Measurements from ENCODE around the gene COPG1.
A peak's percentile ranks its signal among the peaks of the same experiment; 100 is the strongest.

Gene COPG1

GRCh38 chr3:129313415-129313664, 63.9 kb downstream of the COPG1 start:
- Histone ChIP-seq H3K4me1 (ENCODE audit: insufficient read depth, low read length, poor library complexity, severe bottlenecking) (peaks cover 43% of the 10 kb centered on the region), H3K4me2 (ENCODE audit: low read depth, low read length, poor library complexity, severe bottlenecking) (peak overlapping the region; percentile 93), H3K4me3 (ENCODE audit: low read length, poor library complexity, severe bottlenecking) (peak overlapping the region; percentile 93), H2AFZ (ENCODE audit: low read length) (no peak overlapping the region), H3K36me3 (ENCODE audit: insufficient read depth, low read length) (no peaks in the 10 kb centered on the region), H3K79me2 (ENCODE audit: insufficient read depth, low read length) (peaks cover 47% of the 10 kb centered on the region), H3K9me3 (ENCODE audit: insufficient read depth, low read depth, low read length) (no peaks in the 10 kb centered on the region), H3K9ac (ENCODE audit: low read depth, low read length, poor library complexity, severe bottlenecking) (peak overlapping the region; percentile 99), H3K9me2 (replicated peaks; ENCODE audit: low read depth, low read length) (no peaks in the 10 kb centered on the region), H4K20me1 (ENCODE audit: insufficient read depth, low read length, poor library complexity, severe bottlenecking) (peaks cover 27% of the 10 kb centered on the region), H3F3A (ENCODE audit: low read depth) (0 out of 2 replicates have a peak, but pooled peaks cover 5% of the 10 kb centered on the region), H3K27me3 (ENCODE audit: insufficient read depth, low read length, poor library complexity, severe bottlenecking) (peaks cover 7% of the 10 kb centered on the region)
- TF ChIP-seq CTCF (conservative IDR thresholded peaks at IDR 0.05; ENCODE audit: low read length) (no peak), EZH2phosphoT487 (IDR thresholded peaks at IDR 0.05; ENCODE audit: borderline replicate concordance) (no peak)

- Histone ChIP-seq H3K9ac (ENCODE audit: low read depth, low read length, poor library complexity, severe bottlenecking) (peak overlapping the region; percentile 99), H3K4me2 (ENCODE audit: low read depth, low read length, poor library complexity, severe bottlenecking) (peak overlapping the region; percentile 93), H3K4me3 (ENCODE audit: low read length, poor library complexity, severe bottlenecking) (peak overlapping the region; percentile 93), H3F3A (ENCODE audit: low read depth) (0 out of 2 replicates have a peak, but pooled peaks cover 5% of the 10 kb centered on the region), H3K36me3 (ENCODE audit: insufficient read depth, low read length) (no peaks in the 10 kb centered on the region), H3K9me2 (replicated peaks; ENCODE audit: low read depth, low read length) (no peaks in the 10 kb centered on the region), H3K27me3 (ENCODE audit: insufficient read depth, low read length, poor library complexity, severe bottlenecking) (peaks cover 7% of the 10 kb centered on the region), H3K79me2 (ENCODE audit: insufficient read depth, low read length) (peaks cover 52% of the 10 kb centered on the region), H3K9me3 (ENCODE audit: insufficient read depth, low read depth, low read length) (no peaks in the 10 kb centered on the region), H3K4me1 (ENCODE audit: insufficient read depth, low read length, poor library complexity, severe bottlenecking) (peaks cover 43% of the 10 kb centered on the region), H4K20me1 (ENCODE audit: insufficient read depth, low read length, poor library complexity, severe bottlenecking) (peaks cover 27% of the 10 kb centered on the region), H2AFZ (ENCODE audit: low read length) (no peak overlapping the region)
- TF ChIP-seq EZH2phosphoT487 (IDR thresholded peaks at IDR 0.05; ENCODE audit: borderline replicate concordance), result no peak
- no peak for TF ChIP-seq CTCF (conservative IDR thresholded peaks at IDR 0.05; ENCODE audit: low read length)
Measured at GRCh38 chr3:129313665-129314385, 64.4 kb downstream of the COPG1 start.

- Histone ChIP-seq H3K9ac (ENCODE audit: low read depth, low read length, poor library complexity, severe bottlenecking) (peak overlapping the region; percentile 99), H3K36me3 (ENCODE audit: insufficient read depth, low read length) (no peaks in the 10 kb centered on the region), H3K4me3 (ENCODE audit: low read length, poor library complexity, severe bottlenecking) (peak overlapping the region; percentile 93), H3K9me3 (ENCODE audit: insufficient read depth, low read depth, low read length) (no peaks in the 10 kb centered on the region), H3F3A (ENCODE audit: low read depth) (0 out of 2 replicates have a peak, but pooled peaks cover 5% of the 10 kb centered on the region), H3K4me2 (ENCODE audit: low read depth, low read length, poor library complexity, severe bottlenecking) (peak overlapping the region; percentile 93), H3K9me2 (replicated peaks; ENCODE audit: low read depth, low read length) (no peaks in the 10 kb centered on the region), H3K27me3 (ENCODE audit: insufficient read depth, low read length, poor library complexity, severe bottlenecking) (peaks cover 7% of the 10 kb centered on the region), H3K79me2 (ENCODE audit: insufficient read depth, low read length) (peaks cover 59% of the 10 kb centered on the region), H3K4me1 (ENCODE audit: insufficient read depth, low read length, poor library complexity, severe bottlenecking) (peaks cover 43% of the 10 kb centered on the region), H4K20me1 (ENCODE audit: insufficient read depth, low read length, poor library complexity, severe bottlenecking) (peaks cover 27% of the 10 kb centered on the region), H2AFZ (ENCODE audit: low read length) (no peak overlapping the region)
- TF ChIP-seq EZH2phosphoT487 (IDR thresholded peaks at IDR 0.05; ENCODE audit: borderline replicate concordance), result no peak
- peak; percentile 38 for TF ChIP-seq CTCF (conservative IDR thresholded peaks at IDR 0.05; ENCODE audit: low read length)
Measured at GRCh38 chr3:129314386-129315222, 65.2 kb downstream of the COPG1 start.
